ENCODE measurements around the gene LAMC3. TPM values are rescaled to one million over a fixed set of nuclear protein-coding genes. Genes with fewer than 3 reads are reported as not detected.

LAMC3 gene
- polyA plus RNA-seq, 6 donors from 2014 or later, result 0.17 TPM; not detected in 5

GRCh38 chr9:131084661-131085369, 75.8 kb downstream of the LAMC3 start:
- Mint-ChIP-seq H3K9me3 (no peaks in the 10 kb centered on the region), H3K4me1 (peaks cover 0 to 4% (median 0%) of the 10 kb centered on the region in 3 donors), H3K27ac (no peak overlapping the region), H3K4me3 (no peak overlapping the region), H3K27me3 (peaks cover 4 to 27% (median 15%) of the 10 kb centered on the region in 3 donors), H3K36me3 (no peaks in the 10 kb centered on the region)
- ATAC-seq (ENCODE audit: low read depth in 2 of 2) (no peak), DNase-seq (no peak)

GRCh38 chr9:131085370-131086122, 76.6 kb downstream of the LAMC3 start:
- Mint-ChIP-seq H3K36me3 (no peaks in the 10 kb centered on the region), H3K4me1 (peaks cover 0 to 4% (median 0%) of the 10 kb centered on the region in 3 donors), H3K4me3 (no peak overlapping the region), H3K27me3 (peaks cover 4 to 27% (median 15%) of the 10 kb centered on the region in 3 donors), H3K27ac (no peak overlapping the region), H3K9me3 (no peaks in the 10 kb centered on the region)
- ATAC-seq (ENCODE audit: low read depth in 2 of 2), result no peak
- DNase-seq, result no peak

GRCh38 chr9:131087354-131087893, 78.5 kb downstream of the LAMC3 start:
- Mint-ChIP-seq H3K4me3 (no peak overlapping the region), H3K9me3 (no peaks in the 10 kb centered on the region), H3K36me3 (no peaks in the 10 kb centered on the region), H3K27ac (peak overlapping the region in 1 of 6 donors; percentile 18), H3K27me3 (peaks cover 4 to 27% (median 15%) of the 10 kb centered on the region in 3 donors), H3K4me1 (peaks cover 0 to 4% (median 0%) of the 10 kb centered on the region in 3 donors)
- DNase-seq (no peak), ATAC-seq (ENCODE audit: low read depth in 2 of 2) (no peak)

- DNase-seq, result no peak
- H3K27me3 Mint-ChIP-seq, result peaks cover 16 to 35% (median 34%) of the 10 kb centered on the region in 3 donors
- no peak overlapping the region for H3K27ac Mint-ChIP-seq
- H3K9me3 Mint-ChIP-seq, result no peaks in the 10 kb centered on the region
- H3K36me3 Mint-ChIP-seq, result no peaks in the 10 kb centered on the region
- no peak for ATAC-seq (ENCODE audit: low read depth in 2 of 2)
- H3K4me1 Mint-ChIP-seq, result peaks cover 0 to under 1% (median 0%) of the 10 kb centered on the region in 3 donors
- H3K4me3 Mint-ChIP-seq, result no peak overlapping the region
Observed at GRCh38 chr9:131090025-131090787, 81.2 kb downstream of the LAMC3 start.

- no peak for ATAC-seq (ENCODE audit: low read depth in 2 of 2)
- peaks cover 21 to 41% (median 40%) of the 10 kb centered on the region in 3 donors for H3K27me3 Mint-ChIP-seq
Observed at GRCh38 chr9:131091352-131091992, 82.5 kb downstream of the LAMC3 start.

GRCh38 chr9:131092030-131092429, 83.1 kb downstream of the LAMC3 start:
- H3K36me3 Mint-ChIP-seq, result no peaks in the 10 kb centered on the region
- H3K4me1 Mint-ChIP-seq, result peaks cover 3 to 4% (median 4%) of the 10 kb centered on the region in 3 donors
- no peak for ATAC-seq (ENCODE audit: low read depth in 2 of 2)
- no peak overlapping the region for H3K4me3 Mint-ChIP-seq
- H3K9me3 Mint-ChIP-seq, result no peaks in the 10 kb centered on the region
- DNase-seq, result no peak
- H3K27ac Mint-ChIP-seq, result no peak overlapping the region
- peaks cover 21 to 43% (median 41%) of the 10 kb centered on the region in 3 donors for H3K27me3 Mint-ChIP-seq

More at GRCh38 chr9:131091352-131091992, 82.5 kb downstream of the LAMC3 start:
- H3K4me3 Mint-ChIP-seq, result peak overlapping the region in 1 of 8 donors; percentile 16
- H3K4me1 Mint-ChIP-seq, result peaks cover 0 to 4% (median 4%) of the 10 kb centered on the region in 3 donors
- DNase-seq, result no peak
- H3K27ac Mint-ChIP-seq, result no peak overlapping the region
- no peaks in the 10 kb centered on the region for H3K9me3 Mint-ChIP-seq
- no peaks in the 10 kb centered on the region for H3K36me3 Mint-ChIP-seq

- ATAC-seq (ENCODE audit: low read depth in 2 of 2) (no peak), DNase-seq (no peak)
- peaks cover 8 to 9% (median 9%) of the 10 kb centered on the region in 3 donors for H3K4me1 Mint-ChIP-seq
- no peaks in the 10 kb centered on the region for H3K36me3 Mint-ChIP-seq
- H3K4me3 Mint-ChIP-seq, result no peak overlapping the region
- H3K27ac Mint-ChIP-seq, result no peak overlapping the region
- peaks cover 21 to 48% (median 41%) of the 10 kb centered on the region in 3 donors for H3K27me3 Mint-ChIP-seq
- H3K9me3 Mint-ChIP-seq, result no peaks in the 10 kb centered on the region
Observed at GRCh38 chr9:131092548-131093440, 83.8 kb downstream of the LAMC3 start.

GRCh38 chr9:131094015-131094414, 85.0 kb downstream of the LAMC3 start:
- peak overlapping the region in 2 of 8 donors; percentile 1 to 45 for H3K4me3 Mint-ChIP-seq
- no peak for ATAC-seq (ENCODE audit: low read depth in 2 of 2)
- peaks cover 0 to 2% (median 0%) of the 10 kb centered on the region in 7 donors for H3K9me3 Mint-ChIP-seq
- H3K27me3 Mint-ChIP-seq, result peaks cover 17 to 50% (median 39%) of the 10 kb centered on the region in 3 donors
- no peak for DNase-seq
- peaks cover 8 to 9% (median 9%) of the 10 kb centered on the region in 3 donors for H3K4me1 Mint-ChIP-seq
- H3K27ac Mint-ChIP-seq, result no peak overlapping the region
- H3K36me3 Mint-ChIP-seq, result no peaks in the 10 kb centered on the region

- Mint-ChIP-seq H3K4me1 (peaks cover 8 to 9% (median 9%) of the 10 kb centered on the region in 3 donors), H3K27me3 (peaks cover 17 to 50% (median 39%) of the 10 kb centered on the region in 3 donors), H3K4me3 (peak overlapping the region in 2 of 8 donors; percentile 11 to 59), H3K27ac (no peak overlapping the region), H3K36me3 (no peaks in the 10 kb centered on the region), H3K9me3 (peaks cover 0 to 2% (median 0%) of the 10 kb centered on the region in 7 donors)
- DNase-seq (no peak), ATAC-seq (ENCODE audit: low read depth in 2 of 2) (no peak)
Observed at GRCh38 chr9:131094622-131095021, 85.6 kb downstream of the LAMC3 start.

GRCh38 chr9:131095666-131096268, 86.8 kb downstream of the LAMC3 start:
- Mint-ChIP-seq H3K4me3 (peak overlapping the region; percentile 29 to 82 (median 68)), H3K36me3 (no peaks in the 10 kb centered on the region), H3K27me3 (peaks cover 17 to 53% (median 39%) of the 10 kb centered on the region in 3 donors), H3K4me1 (peaks cover 8 to 9% (median 9%) of the 10 kb centered on the region in 3 donors), H3K9me3 (peaks cover 0 to 2% (median 0%) of the 10 kb centered on the region in 7 donors), H3K27ac (peak overlapping the region in 1 of 6 donors; percentile 64)
- ATAC-seq (ENCODE audit: low read depth in 2 of 2) (no peak), DNase-seq (no peak)

GRCh38 chr9:131096269-131097125, 87.5 kb downstream of the LAMC3 start, which contains the start of gene AIF1L:
Gene AIF1L, plus strand, starts transcription at chr9:131096531. Its CDS starts 99 bp downstream, at chr9:131096630.
- peaks cover 17 to 55% (median 39%) of the 10 kb centered on the region in 3 donors for H3K27me3 Mint-ChIP-seq
- H3K4me3 Mint-ChIP-seq, result peak within 1 kb of the TSS; percentile 29 to 82 (median 76)
- no peak for DNase-seq
- H3K36me3 Mint-ChIP-seq, result no peaks in the 10 kb centered on the region
- ATAC-seq (ENCODE audit: low read depth in 2 of 2), result peak; percentile 38 to 47
- H3K9me3 Mint-ChIP-seq, result peaks cover 0 to 2% (median 0%) of the 10 kb centered on the region in 7 donors
- peaks cover 8 to 9% (median 9%) of the 10 kb centered on the region in 3 donors for H3K4me1 Mint-ChIP-seq
- peak within 1 kb of the TSS in 1 of 6 donors; percentile 64 for H3K27ac Mint-ChIP-seq
